HG03045 (cell line): Measurements from ENCODE around the gene TEX11.
"Not testable (repeated sequence)": the region's sequence is repeated elsewhere in the genome, so short reads cannot be mapped to it uniquely, and the experiment has no call there.

Source experiments
- ATAC-seq: cut with Tn5 transposase; IDR thresholded peaks from one replicate; pipeline ENCODE4 v1.9.1; 2021; ENCODE audit warnings: mild to moderate bottlenecking, moderate library complexity; ENCODE audit not compliant: unreplicated experiment

Gene TEX11

DNA sequence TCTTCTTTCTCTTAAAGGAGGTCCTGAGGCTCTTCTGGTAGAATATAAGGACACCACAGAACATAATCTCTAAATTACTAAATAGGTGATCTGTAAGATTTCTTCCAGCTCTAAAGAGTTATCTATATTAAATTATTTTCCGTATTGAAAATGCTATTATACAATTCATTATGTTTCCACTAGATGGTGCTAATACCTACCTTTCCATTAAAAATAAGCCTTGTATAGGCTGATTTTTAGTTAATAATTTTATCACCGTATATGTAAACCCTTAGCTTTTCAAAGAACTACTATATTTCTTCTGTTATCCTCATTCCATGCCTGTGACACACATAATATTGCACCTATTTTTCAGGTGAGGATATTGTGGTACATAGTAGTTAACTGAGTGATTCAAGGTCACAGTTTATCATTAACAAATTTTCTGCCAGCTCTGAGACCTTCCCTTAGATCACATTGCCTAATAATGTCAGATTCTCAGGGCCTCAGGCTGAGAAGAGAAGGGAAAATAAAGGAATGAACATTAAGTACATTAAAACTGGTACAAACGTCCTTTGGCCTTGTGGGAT is 138.8 kb downstream of the TEX11 start:
- ATAC-seq: no peak

DNA sequence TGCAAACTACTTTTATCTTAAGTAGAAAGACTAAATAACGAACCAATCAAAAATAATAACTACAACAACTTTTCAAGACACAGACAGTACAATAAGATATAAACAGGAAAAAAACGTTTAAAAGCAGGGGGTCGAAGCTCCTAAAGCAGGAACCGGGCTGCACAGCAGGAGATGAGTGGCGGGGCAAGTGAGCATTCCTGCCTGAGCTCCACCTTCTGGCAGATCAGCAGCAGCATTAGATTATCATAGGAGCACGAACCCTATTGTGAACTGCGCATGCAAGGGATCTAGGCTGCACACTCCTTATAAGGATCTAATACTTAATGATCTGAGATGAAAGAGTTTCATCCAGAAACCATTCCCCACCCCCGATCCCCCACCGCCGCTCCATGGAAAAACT is 146.2 kb downstream of the TEX11 start:
- ATAC-seq: no peak

DNA sequence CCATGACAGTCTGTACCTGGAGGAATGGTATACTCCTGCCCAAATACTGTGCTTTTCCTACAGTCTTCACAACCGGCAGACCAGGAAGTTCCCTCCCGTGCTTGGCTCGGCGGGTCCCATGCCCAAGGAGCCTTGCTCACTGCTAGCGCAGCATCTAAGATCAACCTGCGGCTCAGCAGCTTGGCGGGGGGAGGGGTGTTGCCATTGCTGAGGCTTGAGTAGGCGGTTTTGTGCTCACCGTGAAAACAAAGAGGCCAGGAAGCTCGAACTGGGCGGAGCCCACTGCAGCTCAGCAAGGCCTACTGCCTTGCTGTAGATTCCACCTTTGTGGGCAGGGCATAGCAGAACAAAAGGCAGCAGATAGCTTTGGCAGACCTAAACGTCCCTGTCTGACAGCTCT is 152.7 kb downstream of the TEX11 start:
- no peak for ATAC-seq

DNA sequence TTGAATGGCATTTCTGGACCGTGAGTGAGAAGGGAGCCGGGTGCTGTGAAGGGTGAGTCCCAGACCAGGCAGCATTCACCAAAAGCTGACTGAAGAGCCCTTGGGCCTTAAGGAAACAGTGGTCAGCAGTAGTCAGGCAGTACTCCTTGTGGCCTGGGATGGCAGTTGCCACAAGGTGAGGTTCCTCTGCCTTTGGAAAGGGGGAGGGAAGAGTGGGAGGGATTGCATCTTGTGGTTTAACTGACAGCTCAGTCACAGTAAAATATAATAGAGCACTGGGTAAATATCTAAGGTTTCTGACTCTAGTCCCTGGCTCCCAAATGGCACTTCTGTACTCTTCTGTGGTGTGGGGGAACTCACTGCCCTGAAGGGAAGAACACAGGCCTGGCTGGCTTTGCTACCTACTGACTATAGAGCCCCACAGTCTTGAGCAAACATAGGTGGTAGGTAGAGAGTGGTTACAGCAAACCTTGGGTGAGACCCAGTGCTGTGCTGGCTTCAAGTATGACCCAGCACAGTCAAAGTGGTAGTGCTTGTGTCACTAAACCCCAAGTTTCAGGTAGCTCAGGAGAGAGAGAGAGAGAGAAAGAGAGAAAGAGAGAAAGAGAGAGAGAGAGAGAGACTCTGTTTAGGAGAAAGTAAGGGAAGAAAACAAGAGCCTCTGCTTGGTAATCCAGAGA is 154.2 kb downstream of the TEX11 start:
- no peak for ATAC-seq

DNA sequence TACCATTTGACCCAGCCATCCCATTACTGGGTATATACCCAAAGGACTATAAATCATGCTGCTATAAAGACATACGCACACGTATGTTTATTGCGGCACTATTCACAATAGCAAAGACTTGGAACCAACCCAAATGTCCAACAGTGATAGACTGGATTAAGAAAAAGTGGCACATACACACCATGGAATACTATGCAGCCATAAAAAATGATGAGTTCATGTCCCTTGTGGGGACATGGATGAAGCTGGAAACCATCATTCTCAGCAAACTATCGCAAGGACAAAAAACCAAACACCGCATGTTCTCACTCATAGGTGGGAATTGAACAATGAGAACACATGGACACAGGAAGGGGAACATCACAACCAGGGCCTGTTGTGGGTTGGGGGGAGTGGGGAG is 174.7 kb downstream of the TEX11 start:
- not testable (repeated sequence) for ATAC-seq

DNA sequence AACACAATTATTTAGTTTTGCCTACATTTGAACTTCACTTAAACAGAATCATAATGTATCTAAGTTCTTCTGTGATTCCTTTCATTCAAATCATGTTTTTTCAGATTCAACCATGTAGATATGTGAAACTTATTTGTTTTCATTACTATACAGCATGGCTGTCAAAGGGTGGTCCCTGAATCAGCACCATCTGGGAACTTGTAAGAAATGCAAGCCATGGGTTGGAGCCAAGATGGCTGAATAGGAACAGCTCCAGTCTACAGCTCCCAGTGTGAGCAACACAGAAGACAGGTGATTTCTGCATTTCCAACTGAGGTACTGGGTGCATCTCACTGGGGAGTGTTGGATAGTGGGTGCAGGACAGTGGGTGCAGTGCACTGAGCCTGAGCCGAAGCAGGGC is 180.6 kb downstream of the TEX11 start:
- ATAC-seq: not testable (repeated sequence)

DNA sequence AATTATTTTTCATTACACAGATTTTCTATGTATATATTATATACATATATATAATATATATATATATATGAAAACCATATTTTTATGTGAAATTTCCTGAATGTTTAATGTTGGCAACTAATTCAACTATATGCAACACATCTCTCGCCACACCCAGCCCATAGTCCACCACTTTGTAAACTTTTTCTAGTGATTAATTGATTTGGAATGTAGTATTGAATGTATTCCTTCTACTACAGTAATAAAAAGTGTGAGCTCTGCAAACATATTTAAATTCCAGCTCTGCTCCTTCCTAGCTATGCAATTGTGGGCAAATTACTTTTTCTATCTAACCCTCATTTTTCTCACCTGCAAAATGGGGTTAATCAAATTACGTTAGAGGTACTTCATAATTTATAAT is 187.8 kb downstream of the TEX11 start:
- ATAC-seq: no peak

DNA sequence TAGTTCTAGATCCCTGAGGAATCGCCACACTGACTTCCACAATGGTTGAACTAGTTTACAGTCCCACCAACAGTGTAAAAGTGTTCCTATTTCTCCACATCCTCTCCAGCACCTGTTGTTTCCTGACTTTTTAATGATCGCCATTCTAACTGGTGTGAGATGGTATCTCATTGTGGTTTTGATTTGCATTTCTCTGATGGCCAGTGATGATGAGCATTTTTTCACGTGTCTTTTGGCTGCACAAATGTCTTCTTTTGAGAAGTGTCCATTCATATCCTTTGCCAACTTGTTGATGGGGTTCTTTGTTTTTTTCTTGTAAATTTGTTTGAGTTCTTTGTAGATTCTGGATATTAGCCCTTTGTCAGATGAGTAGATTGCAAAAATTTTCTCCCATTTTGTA is 197.2 kb downstream of the TEX11 start:
- not testable (repeated sequence) for ATAC-seq

DNA sequence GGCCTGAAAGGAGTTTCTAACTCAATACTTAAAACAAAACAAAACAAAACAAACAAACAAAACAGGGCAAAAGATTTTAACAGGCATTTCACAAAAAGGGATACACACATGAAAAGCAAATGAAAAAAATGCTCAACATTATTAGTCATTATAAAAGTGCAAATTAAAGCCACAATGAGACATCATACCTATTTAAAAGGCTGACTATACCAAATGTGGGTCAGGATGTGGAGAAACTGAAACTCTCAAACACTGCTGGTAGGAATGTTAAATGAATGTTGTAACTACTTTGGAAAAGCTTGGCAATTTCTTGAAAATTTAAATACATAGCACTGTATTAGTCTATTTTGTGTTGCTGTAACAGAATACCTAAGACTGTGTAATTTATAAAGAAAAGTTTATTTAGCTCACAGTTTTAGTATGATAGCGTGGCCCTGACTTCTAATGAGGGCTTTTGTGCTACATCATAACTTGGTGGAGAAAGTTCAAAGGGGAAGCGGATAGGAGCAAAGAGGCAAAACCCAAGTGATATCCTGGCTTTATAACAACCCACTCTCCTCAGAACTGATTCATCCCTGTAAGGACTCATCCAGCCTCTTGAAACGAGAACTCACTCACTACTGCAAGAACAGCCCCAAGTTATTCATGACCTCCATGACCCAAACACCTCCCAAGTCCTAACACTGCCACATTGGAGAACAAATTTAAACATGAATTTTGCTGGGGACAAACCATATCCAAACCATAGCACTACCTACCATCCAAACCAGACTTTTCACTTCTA is 214.0 kb downstream of the TEX11 start:
- no peak for ATAC-seq

DNA sequence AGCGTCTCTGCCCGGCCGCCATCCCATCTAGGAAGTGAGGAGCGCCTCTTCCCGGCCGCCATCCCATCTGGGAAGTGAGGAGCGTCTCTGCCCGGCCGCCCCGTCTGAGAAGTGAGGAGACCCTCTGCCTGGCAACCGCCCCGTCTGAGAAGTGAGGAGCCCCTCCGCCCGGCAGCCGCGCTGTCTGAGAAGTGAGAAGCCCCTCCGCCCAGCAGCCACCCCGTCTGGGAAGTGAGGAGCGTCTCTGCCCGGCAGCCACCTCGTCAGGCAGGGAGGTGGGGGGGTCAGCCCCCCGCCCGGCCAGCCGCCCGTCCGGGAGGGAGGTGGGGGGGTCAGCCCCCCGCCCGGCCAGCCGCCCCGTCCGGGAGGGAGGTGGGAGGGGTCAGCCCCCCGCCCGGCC is 229.1 kb downstream of the TEX11 start:
- ATAC-seq: not testable (repeated sequence)

DNA sequence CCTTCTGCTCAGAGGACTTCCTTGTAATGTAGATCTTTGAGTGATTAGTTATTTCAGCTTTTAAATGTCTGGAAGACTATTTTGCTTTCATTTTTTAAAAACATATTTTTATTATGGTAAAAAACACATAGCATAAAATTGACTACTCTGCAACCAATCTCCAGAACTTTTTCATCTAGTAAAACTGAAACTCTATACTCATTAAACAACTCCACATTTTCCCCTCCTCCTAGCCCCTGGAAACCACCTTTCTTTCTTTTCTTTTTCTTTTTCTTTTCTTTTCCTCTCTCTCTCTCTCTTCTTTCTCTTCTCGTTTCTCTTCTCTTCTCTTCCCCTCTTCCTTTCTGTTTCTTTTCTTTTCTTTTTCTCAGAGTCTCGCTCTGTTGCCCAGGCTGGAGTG is 233.2 kb downstream of the TEX11 start:
- no peak for ATAC-seq

DNA sequence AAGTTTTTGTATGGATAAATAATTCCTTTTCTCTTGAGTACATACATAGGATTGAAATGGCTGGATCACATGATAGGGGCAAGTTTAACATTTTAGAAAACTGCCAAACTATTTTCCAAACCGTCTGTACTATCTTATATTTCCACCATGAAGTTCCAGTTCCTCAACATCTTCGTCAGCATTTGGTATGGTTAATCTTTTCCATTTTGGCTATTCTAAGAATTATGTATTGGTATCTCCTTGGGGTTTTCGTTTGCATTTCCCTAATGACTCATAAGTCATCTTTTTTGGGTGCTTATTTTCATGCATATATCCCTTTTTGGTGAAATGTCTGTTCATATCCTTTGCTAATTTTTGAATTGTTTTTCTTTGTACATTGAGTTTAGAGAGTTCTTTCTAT is 236.2 kb downstream of the TEX11 start:
- ATAC-seq: no peak

DNA sequence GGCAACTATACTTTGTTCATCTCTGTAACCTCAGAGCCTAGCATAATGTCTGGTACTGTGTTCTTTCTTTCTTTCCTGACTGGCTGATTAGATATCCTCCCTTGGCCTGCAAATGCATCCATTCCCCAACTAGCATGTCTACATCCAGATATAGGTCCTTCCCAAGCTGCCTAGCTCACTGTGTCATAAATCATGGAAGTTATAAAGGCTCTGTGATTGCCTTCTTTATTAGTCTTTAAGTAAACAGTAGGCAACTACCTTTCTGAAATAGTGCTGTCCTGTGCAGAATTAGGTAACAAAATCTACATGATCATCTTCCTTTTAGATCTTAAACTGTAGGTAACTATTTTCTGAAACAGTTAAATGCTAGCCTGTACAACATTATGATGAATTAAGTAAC is 239.4 kb downstream of the TEX11 start:
- no peak for ATAC-seq

DNA sequence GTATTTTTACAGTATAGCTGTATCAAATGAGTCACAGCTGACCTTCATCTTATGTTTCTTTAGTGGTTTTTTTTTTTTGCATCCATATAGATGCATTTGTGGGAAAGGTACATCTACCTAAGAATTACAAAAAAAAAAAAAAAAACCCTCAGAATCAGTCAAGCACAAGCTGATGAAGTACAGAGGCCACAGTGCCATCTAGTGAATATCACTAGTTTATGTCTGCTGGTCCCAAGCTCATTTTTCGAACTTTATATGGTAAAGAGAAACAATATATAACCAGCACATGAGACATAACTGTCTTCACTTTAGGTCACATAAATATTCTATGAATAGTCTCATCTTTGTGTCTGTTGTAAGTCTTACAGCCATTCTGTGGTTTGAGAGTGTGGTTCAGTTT is 243.8 kb downstream of the TEX11 start:
- ATAC-seq: no peak

DNA sequence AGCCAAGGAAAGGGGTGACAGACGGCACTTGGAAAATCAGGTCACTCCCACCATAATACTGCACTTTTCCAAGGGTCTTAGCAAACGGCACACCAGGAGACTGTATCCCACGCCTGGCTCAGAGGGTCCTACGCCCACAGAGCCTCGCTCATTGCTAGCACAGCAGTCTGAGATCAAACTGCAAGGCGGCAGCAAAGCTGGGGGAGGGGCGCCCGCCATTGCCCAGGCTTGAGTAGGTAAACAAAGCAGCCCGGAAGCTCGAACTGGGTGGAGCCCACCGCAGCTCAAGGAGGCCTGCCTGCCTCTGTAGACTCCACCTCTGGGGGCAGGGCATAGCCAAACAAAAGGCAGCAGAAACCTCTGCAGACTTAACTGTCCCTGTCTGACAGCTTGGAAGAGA is 247.4 kb downstream of the TEX11 start:
- ATAC-seq: not testable (repeated sequence)

DNA sequence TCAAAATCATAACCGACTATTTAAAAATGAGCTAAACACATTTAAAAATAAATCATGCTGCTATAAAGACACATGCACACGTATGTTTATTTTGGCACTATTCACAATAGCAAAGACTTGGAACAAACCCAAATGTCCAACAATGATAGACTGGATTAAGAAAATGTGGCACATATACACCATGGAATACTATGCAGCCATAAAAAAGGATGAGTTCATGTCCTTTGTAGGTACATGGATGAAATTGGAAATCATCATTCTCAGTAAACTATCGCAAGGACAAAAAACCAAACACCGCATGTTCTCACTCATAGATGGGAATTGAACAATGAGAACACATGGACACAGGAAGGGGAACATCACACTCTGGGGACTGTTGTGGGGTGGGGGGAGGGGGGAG is 251.0 kb downstream of the TEX11 start:
- not testable (repeated sequence) for ATAC-seq

DNA sequence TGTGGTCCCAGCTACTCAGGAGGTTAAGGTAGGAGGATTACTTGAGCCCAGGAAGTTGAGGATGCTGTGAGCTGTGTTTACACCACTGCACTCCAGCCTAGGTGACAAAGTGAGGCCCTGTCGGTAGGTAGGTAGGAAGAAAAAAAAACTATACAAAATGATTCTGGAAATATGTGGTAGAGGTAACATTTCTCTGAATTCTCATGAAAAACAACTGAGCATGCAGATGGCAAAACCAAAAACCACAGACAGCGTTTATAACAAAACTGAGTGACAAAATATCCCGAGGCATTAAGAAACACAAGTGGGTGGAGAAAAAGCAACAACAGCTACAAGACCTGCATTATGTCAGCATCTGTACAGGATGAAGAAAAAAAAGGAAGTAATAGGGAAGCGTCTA is 252.2 kb downstream of the TEX11 start:
- no peak for ATAC-seq

DNA sequence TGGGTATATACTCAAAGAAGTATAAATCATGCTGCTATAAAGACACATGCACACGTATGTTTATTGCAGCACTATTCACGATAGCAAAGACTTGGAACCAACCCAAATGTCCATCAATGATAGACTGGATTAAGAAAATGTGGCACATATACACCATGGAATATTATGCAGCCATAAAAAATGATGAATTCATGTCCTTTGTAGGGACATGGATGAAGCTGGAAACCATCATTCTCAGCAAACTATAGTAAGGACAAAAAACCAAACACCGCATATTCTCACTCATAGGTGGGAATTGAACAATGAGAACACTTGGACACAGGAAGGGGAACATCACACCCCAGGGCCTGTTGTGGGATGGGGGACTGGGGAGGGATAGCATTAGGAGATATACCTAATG is 260.6 kb downstream of the TEX11 start:
- not testable (repeated sequence) for ATAC-seq

DNA sequence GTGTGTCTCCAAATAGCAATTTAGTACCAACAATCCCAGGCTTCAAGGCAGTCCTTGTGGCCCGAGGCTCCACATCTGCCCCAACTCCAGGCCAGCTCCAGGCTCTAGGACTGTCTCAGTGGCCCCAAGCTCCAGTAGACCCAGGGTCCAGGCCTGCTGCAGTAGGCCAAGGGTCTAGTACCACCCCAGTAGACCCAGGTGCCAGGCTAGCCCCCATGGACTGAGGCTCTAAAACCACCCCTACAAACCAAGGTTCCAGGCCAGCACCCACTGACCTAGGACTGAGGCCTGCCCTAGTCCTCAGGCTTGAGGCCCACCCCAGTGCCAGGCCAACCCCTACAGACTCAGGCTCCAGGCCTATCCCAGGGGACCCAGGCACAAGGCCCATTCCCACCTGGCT is 272.3 kb downstream of the TEX11 start:
- ATAC-seq: no peak

DNA sequence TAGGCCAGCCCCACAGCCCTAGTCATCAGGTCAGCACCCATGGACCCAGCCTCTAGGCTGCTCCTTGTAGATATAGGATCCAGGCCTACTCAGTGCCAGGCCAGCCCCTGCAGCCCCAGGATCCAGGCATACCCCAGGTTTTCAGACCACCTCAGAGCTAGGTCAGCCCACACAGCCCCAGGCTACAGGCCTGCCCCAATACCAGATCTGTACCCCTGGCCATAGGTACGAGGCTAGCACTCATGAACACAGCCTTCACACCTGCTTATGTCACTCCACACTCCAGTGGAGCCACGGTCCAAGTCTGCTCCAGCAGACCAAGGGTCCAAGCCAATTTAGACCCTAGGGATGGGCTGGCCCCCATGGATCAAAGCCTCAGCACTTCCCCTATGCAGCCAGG is 272.8 kb downstream of the TEX11 start:
- no peak for ATAC-seq

DNA sequence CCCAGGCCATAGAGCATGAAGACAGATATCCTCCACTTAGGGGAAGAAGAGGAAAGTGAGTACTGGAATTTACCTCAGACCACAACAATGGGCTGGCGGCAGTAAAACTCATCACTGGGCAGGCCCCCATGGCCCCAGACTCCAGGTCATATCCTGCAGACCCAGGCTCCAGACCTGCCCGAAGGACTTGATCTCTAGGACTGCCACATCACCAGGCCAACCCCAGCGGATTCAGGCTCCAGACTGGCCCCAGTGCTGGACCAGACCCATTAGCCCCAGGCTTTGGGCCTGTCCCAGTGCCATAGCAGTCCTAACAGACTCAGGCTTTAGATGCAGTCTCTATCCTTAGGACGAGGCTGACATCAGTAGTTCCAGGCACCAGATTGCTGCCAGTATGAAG is 273.3 kb downstream of the TEX11 start:
- ATAC-seq: no peak

DNA sequence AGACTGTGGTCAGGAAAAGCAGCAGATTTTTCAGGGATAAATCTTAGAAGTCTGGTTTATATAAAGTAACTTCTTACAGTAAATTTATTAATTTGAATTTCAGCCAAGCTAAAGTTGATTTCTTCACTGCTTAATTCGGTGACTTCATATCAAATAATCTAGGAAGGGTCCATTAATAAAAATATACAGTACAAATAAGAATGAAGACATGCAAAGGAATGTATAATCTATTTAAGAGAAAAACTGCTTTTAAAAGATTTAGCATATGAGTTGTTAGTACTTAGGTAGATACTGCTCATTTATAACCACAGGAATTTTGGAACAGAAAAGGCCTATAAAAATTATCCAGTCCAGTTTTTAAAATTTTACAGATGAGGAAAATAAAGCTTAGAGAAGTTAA is 286.8 kb downstream of the TEX11 start:
- ATAC-seq: no peak
